SJCRH30 (cell line): ENCODE results near the gene LRRC7. TPM values are rescaled to one million over a fixed set of nuclear protein-coding genes. Genes with fewer than 3 reads are reported as not detected.
"Not testable (repeated sequence)": the region's sequence is repeated elsewhere in the genome, so short reads cannot be mapped to it uniquely, and the experiment has no call there.

Experiments
- DNase-seq, 2 experiments: peaks; one replicate each; pipeline ENCODE4 v3.0.0-alpha.2; 2015 to 2020
- H3K27ac ChIP-seq: fragments of 250-450 bp; sonication (Bioruptor Pico); 2 replicates; pipeline ENCODE4 v1.5.1; 2020; ENCODE audit warnings: mild to moderate bottlenecking, moderate library complexity
- H3K27me3 ChIP-seq: fragments of 250-450 bp; sonication (Bioruptor Pico); 2 replicates; pipeline ENCODE4 v1.5.1; 2020; ENCODE audit warnings: mild to moderate bottlenecking, moderate library complexity
- H3K36me3 ChIP-seq: fragments of 250-450 bp; sonication (Bioruptor Pico); 2 replicates; pipeline ENCODE4 v1.5.1; 2020; ENCODE audit warnings: mild to moderate bottlenecking, moderate library complexity
- H3K4me1 ChIP-seq: fragments of 250-450 bp; sonication (Bioruptor Pico); 2 replicates; pipeline ENCODE4 v1.5.1; 2020; ENCODE audit warnings: mild to moderate bottlenecking, moderate library complexity
- H3K4me3 ChIP-seq: fragments of 250-450 bp; sonication (Bioruptor Pico); 2 replicates; pipeline ENCODE4 v1.5.1; 2020; ENCODE audit warnings: mild to moderate bottlenecking, moderate library complexity
- H3K9me3 ChIP-seq: fragments of 250-450 bp; sonication (Bioruptor Pico); replicated peaks from 2 replicates; pipeline ENCODE4 v1.5.1; 2020; ENCODE audit warnings: mild to moderate bottlenecking, moderate library complexity
- total RNA-seq: library from RNA; depleted of rRNA; stranded (reverse); fragments of >200 nt; shearing (Covaris generic); gene quantifications from 2 replicates; pipeline ENCODE4 v1.2.3, GENCODE V29; 2014

LRRC7 gene
- total RNA-seq, 1 experiment from 2014 or later: 0.04 TPM

DNA sequence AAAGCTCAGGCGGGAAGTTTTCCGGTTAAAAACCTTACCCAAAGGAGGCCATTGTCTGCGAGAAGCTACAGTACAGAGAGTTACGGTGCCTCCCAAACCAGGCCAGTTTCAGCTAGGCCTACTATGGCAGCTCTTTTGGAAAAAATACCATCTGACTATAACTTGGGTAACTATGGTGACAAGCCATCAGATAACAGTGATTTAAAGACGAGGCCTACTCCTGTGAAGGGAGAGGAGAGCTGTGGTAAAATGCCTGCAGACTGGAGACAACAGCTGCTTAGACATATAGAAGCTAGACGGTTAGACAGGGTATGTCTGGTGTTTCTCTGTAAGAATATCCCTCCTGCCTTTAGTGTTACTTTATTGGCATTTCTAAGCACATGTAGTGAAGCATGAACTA is 471.8 kb downstream of the LRRC7 start:
- H3K4me1 ChIP-seq: peaks cover 16% of the 10 kb centered on the region
- peak; percentile 4 to 41 for DNase-seq
- peak overlapping the region; percentile 36; the same call in 1 of the 2 replicates for H3K27ac ChIP-seq
- H3K9me3 ChIP-seq: no peaks in the 10 kb centered on the region; the same call in 1 of the 2 replicates
- H3K4me3 ChIP-seq: no peak overlapping the region
- H3K36me3 ChIP-seq: no peaks in the 10 kb centered on the region
- H3K27me3 ChIP-seq: no peaks in the 10 kb centered on the region

DNA sequence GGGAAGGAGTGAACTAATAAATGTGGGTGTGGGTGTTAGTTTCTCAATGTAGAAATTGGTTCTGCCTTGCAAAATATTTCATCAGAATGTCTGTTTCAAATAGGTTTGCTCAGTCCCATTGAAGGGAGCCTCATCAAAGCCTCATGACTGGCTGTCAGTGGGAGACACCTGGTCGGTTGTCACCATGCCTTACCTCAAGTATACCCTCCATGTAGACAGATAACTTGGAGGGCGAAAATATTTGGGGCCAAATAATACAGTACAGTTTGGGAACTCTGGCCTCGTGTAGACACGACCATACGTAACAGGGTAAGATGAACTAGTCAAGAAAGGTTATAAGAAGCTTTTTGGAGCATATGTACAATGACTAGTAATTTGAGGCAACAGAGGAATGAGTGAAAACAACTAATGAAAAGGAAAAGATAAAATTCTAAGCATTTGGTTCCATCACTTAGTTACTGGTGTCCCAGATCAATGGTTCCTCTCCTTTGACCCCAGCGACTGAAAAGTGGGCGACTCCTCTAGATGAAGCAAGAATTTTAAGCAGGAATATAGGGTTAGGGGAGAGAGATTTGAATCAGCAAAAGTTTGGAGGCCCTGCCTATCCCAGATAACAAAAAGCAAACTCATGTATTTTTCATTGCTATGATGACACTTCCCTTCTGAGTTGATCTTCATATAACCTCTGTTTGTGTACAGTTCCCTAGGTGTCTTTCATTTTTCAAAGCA is 473.8 kb downstream of the LRRC7 start:
- H3K4me3 ChIP-seq: no peak overlapping the region
- H3K9me3 ChIP-seq: no peaks in the 10 kb centered on the region; the same call in 1 of the 2 replicates
- H3K27me3 ChIP-seq: no peaks in the 10 kb centered on the region
- no peaks in the 10 kb centered on the region for H3K36me3 ChIP-seq
- no peak overlapping the region for H3K27ac ChIP-seq
- peaks cover 16% of the 10 kb centered on the region for H3K4me1 ChIP-seq
- no peak for DNase-seq

DNA sequence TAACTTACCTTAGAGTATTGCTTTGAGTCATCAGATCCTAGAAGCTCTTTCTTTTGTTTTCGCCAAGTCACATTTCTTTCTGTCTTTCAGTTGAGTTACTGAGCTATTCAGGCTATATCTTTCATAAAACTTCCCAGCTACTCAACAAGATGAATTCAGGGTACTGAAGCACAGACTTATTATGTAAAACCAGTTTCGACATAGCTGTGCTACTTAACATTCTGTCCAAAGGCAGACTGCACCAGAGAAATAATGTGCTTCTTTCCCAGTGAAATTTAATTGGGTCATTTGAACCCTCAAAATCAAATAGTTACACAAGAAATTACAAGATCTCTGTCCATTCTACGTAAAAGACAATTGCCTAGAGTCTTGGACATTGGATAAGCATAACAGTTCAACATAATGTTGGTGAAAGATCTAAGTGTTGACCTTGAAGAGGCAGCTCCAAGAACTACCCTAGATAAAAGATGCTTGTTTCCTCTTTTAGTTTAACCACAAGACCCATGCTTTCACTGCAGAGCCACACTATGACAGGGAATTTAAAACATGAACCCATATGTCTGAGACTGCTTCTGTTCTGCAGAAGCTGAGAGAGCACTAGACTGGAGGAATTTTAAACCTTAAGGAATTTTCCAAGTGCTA is 474.5 kb downstream of the LRRC7 start:
- Histone ChIP-seq H3K4me1 (peaks cover 16% of the 10 kb centered on the region), H3K36me3 (no peaks in the 10 kb centered on the region), H3K4me3 (no peak overlapping the region), H3K27me3 (no peaks in the 10 kb centered on the region), H3K9me3 (no peaks in the 10 kb centered on the region; the same call in 1 of the 2 replicates), H3K27ac (no peak overlapping the region)
- no peak for DNase-seq

DNA sequence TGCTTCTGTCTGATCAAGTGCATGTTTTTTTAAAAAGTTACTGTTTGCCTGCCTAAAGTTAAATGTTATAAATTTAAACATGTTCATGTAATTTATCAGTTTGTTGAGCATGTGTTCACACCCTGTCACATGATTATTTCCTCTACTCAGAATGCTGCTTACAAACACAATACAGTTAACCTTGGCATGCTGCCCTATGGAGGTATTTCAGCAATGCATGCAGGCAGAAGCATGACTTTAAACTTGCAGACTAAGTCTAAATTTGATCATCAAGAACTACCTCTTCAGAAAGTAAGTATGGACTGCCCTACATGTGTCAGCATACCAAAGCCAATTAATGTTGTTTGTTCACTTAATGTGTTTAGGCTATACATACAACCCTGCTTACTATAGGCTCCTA is 476.1 kb downstream of the LRRC7 start:
- Histone ChIP-seq H3K27me3 (no peaks in the 10 kb centered on the region), H3K36me3 (no peaks in the 10 kb centered on the region), H3K4me1 (peaks cover 9% of the 10 kb centered on the region; the same call in 1 of the 2 replicates), H3K9me3 (no peaks in the 10 kb centered on the region), H3K4me3 (no peak overlapping the region), H3K27ac (no peak overlapping the region)
- peak in 1 of 2 experiments; percentile 2 for DNase-seq

DNA sequence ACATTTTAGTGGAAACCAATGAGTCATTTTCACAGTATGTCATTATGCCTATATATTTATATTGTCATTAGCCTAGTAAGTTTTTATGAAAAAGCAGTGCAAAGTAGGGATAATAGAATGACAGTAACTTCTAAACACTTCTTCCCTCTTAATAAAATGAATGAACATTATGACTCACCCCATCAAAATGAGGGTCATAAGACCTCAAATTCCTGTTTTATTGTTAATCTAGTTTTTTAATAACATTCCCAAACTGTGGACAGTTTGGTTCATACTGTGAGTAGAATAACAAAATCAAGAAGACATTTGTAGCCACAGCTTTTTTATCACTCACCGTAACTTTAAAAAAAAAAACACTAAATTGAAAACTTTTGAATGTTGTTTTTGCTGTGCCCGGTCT is 477.1 kb downstream of the LRRC7 start:
- Histone ChIP-seq H3K27me3 (no peaks in the 10 kb centered on the region), H3K4me3 (no peak overlapping the region), H3K36me3 (no peaks in the 10 kb centered on the region), H3K27ac (no peak overlapping the region), H3K4me1 (peaks cover 4% of the 10 kb centered on the region; the same call in 1 of the 2 replicates), H3K9me3 (no peaks in the 10 kb centered on the region)
- no peak for DNase-seq

DNA sequence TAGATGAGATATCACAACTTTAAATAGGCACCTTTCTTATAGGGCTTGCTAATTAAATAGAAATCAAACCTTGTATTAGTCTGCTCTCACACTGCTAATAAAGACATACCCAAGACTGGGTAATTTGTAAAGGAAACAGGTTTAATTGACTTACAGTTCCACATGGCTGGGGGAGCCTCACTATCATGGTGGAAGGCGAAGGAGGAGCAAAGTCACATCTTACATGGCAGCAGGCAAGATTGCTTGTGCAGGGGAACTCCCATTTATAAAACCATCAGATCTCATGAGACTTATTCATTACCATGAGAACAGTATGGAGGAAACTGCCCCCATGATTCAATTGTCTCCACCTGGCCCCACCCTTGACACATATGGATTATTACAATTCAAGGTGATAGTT is 477.9 kb downstream of the LRRC7 start:
- not testable (repeated sequence) for H3K4me3 ChIP-seq, H3K27me3 ChIP-seq, DNase-seq, H3K9me3 ChIP-seq, H3K36me3 ChIP-seq, H3K4me1 ChIP-seq, H3K27ac ChIP-seq

DNA sequence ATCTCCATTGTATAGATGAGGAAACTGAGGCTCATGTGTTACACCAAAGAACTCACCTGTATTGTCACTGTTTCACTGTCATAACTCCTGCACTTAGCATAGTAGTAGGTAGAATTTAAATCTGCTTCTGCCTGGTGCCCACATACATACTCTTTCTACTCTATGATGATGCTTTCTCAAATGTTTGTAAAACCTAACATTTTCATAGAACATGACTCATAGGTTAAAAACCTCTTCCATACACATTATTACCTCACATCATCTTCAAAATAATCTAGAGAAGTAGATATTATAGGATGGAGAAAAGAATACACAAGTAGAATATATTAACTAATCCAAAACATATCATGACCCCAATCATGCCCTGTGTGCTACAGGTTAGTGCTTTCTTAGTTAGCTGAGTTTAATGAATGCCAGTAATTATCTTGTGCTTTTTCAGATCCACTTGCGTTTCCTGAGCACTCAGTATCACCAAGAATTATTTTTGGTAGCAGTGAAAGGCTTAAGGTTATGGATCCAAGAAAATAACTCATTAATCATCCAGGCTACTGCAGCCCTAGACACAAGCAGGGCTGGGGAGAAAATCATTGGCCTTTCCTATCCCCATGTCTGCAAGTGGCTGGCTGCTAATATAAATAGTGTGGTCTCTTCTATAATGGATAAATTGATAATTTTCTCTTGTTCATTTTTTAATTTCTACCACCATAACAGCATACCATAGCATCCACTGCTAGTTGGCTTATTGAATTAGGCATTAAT is 480.8 kb downstream of the LRRC7 start:
- Histone ChIP-seq H3K36me3 (no peaks in the 10 kb centered on the region), H3K9me3 (no peaks in the 10 kb centered on the region), H3K27ac (no peak overlapping the region), H3K27me3 (no peaks in the 10 kb centered on the region), H3K4me3 (no peak overlapping the region), H3K4me1 (no peaks in the 10 kb centered on the region)
- DNase-seq: no peak

DNA sequence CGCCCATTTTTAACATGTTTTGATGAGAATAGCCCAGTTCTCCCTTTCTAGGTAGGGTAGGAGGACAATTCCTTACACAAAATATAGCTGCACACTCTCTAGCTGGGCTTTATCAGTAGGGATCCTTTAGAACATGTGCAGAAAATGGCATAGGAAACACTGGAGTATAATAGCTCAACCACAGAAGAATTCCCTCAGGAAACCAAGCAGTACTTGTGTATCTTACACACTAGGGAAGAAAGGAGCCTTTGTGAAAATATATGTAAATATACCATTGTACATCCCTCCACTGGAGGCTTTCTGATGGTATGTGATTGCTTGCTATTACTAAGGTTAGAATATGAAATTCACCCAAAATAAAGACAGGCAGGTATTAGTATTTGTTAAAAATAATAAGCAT is 484.2 kb downstream of the LRRC7 start:
- no peaks in the 10 kb centered on the region for H3K9me3 ChIP-seq
- DNase-seq: no peak
- H3K27me3 ChIP-seq: no peaks in the 10 kb centered on the region
- H3K36me3 ChIP-seq: no peaks in the 10 kb centered on the region
- H3K4me3 ChIP-seq: no peak overlapping the region
- no peaks in the 10 kb centered on the region for H3K4me1 ChIP-seq
- H3K27ac ChIP-seq: no peak overlapping the region

DNA sequence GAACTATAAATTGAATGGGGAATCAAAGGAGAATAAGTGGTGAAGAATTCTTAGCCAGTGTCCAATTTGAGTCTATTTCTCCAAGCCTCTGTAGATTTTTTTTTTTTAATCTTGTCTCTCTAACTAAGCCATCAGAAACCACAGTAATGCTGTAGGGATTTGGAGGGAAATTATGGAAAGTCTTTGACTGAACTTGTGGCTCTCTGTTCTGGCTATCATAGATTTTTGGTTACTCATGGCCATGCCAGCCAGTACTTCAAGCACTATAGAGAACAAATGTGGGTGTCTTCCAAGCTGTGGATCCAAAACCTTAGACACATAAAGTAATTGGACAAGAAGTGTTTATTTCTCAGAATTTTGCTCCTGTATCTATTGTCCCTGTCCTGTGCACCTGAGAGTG is 489.8 kb downstream of the LRRC7 start:
- Histone ChIP-seq H3K9me3 (no peaks in the 10 kb centered on the region), H3K27ac (no peak overlapping the region), H3K36me3 (no peaks in the 10 kb centered on the region), H3K4me3 (no peak overlapping the region), H3K27me3 (no peaks in the 10 kb centered on the region), H3K4me1 (no peaks in the 10 kb centered on the region)
- peak in 1 of 2 experiments; percentile 4 for DNase-seq

DNA sequence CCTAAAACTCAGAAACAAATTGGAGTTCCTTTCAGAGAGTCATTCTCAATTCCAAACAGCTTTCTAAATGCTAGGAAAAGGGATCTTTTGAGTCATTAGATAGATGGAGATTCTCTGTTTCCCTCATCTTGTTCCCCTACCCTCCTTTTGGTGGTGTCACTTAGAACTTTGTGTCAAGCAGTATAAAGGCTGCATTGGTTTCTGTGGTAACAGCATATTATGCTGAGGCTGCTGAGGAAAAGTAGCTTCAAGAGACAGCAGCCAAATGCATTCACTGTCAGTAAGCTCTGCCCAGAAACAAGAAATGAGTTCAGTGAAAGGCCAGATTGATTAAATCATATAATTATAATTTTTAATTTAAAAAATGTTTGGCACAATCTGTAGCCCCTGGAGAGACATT is 493.5 kb downstream of the LRRC7 start:
- Histone ChIP-seq H3K4me1 (no peaks in the 10 kb centered on the region), H3K4me3 (no peak overlapping the region), H3K9me3 (no peaks in the 10 kb centered on the region), H3K27ac (no peak overlapping the region), H3K27me3 (no peaks in the 10 kb centered on the region), H3K36me3 (no peaks in the 10 kb centered on the region)
- DNase-seq: no peak

DNA sequence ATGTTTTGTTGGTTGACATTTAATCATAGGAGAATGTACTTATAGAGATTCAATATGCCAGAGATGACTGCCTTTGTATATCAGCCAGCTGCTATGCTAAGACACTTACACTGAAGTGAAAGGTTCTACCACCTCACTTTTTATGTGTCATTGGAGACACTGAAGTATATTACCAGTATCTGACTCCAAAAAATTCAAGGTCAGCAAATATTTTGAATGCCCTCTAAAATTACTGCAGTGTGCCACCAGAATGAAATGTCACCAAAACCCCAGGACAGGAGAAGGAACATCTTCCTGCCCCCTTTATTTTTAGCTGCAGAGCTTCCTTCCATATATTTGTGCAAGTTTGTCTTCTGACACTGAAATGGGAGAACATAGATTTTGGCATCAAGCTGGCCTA is 496.1 kb downstream of the LRRC7 start:
- Histone ChIP-seq H3K36me3 (no peaks in the 10 kb centered on the region), H3K27me3 (no peaks in the 10 kb centered on the region), H3K4me1 (no peaks in the 10 kb centered on the region), H3K27ac (no peak overlapping the region), H3K4me3 (no peak overlapping the region), H3K9me3 (no peaks in the 10 kb centered on the region)
- DNase-seq: no peak

DNA sequence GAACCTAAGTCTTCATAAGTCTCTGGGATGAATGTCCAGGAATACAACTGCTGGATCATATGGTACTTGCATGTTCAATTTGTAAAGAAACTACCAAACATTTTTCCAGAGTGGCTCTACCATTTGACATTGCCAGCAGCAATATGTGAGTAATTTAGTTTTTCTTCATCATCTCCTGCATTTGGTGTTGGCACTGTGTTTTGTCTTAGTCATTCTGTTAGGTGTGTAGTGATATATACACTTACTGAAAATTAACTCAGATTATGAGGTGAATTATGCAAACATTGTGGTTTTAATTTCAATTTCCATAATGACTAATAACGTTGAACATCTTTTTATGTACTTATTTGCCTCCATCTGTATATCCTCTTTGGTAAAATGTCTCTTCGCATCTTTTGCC is 499.0 kb downstream of the LRRC7 start:
- Histone ChIP-seq H3K9me3 (no peaks in the 10 kb centered on the region), H3K4me3 (no peak overlapping the region), H3K36me3 (no peaks in the 10 kb centered on the region), H3K27me3 (no peaks in the 10 kb centered on the region), H3K4me1 (no peaks in the 10 kb centered on the region), H3K27ac (no peak overlapping the region)
- no peak for DNase-seq

DNA sequence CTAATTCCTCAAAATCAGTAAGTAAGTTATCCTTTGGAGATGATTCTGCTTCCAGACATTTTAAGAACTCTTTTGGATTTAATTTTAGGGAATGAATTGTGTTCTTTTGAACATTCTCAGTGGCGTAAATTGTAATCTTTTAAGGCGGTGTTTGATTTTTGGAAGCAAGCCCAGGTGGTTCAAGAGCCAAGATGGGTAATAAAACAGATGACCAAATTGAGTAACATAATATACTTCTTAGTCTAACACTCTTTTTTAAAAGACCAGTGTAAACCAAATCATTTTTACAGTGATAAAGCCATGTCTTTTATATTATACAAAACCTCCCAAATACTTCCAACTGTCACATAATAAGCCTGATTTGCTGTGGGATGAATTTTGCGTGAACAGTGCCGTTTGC is 503.9 kb downstream of the LRRC7 start:
- Histone ChIP-seq H3K36me3 (no peaks in the 10 kb centered on the region), H3K4me1 (no peaks in the 10 kb centered on the region), H3K27me3 (no peaks in the 10 kb centered on the region), H3K9me3 (no peaks in the 10 kb centered on the region), H3K27ac (no peak overlapping the region), H3K4me3 (no peak overlapping the region)
- no peak for DNase-seq

DNA sequence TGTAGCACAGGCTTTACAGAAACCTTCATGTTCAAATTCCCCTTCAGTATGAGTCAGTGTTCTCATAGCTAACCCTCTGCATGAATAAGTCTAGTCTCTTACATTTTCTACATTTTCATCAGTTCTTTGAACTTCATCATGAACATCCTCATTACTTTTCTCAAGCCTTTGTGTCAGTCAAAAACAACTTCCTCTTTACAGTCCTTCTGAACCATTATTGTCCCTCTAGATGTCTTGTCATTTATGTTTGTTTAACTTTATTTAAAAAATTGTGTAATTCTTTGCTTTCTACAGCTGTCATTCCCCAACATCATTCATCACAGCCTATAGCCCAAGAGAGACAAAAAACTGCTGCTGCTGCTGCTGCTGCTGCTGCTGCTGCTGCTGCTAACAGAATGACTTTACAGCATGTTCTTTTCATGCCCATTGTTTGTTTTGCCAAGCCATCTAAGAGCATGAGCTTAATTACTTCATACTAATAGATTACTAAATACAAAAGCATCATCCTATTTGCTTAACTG is 504.6 kb downstream of the LRRC7 start:
- H3K27ac ChIP-seq: no peak overlapping the region
- H3K27me3 ChIP-seq: no peaks in the 10 kb centered on the region
- H3K4me1 ChIP-seq: no peaks in the 10 kb centered on the region
- no peaks in the 10 kb centered on the region for H3K9me3 ChIP-seq
- no peak overlapping the region for H3K4me3 ChIP-seq
- no peak for DNase-seq
- H3K36me3 ChIP-seq: no peaks in the 10 kb centered on the region

DNA sequence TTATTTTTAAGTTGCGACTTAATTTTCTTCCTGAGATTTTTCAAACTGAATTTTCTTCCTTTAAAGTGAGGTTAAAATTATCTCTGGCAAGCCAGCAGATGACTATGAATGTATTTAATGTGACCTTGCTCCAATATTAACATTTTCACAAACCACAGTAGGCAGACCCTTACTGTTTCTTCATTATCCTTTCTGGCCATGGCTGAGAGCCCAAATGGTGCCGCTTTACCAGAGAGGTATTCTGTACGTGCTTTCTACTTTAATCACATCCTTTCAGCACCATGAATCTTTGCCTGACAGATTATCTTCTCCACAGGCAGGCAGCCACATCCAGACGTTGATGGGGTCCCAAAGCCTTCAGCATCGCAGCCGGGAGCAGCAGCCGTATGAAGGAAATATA is 508.0 kb downstream of the LRRC7 start:
- no peaks in the 10 kb centered on the region for H3K9me3 ChIP-seq
- no peak overlapping the region for H3K4me3 ChIP-seq
- no peak for DNase-seq
- H3K27me3 ChIP-seq: no peaks in the 10 kb centered on the region
- H3K27ac ChIP-seq: no peak overlapping the region
- H3K36me3 ChIP-seq: no peaks in the 10 kb centered on the region
- H3K4me1 ChIP-seq: no peaks in the 10 kb centered on the region
